Measurements from ENCODE around the gene JOSD2. TPM values are rescaled to one million over a fixed set of nuclear protein-coding genes. Genes with fewer than 3 reads are reported as not detected.

Gene JOSD2
- total RNA-seq, 4 donors from 2014 or later = 1.8 to 22.8 (median 5.5) TPM

GRCh38 chr19:50509366-50509765 lies 1.6 kb downstream of the JOSD2 start:
- no peak for TF ChIP-seq POLR2A (IDR thresholded peaks at IDR 0.05)
- TF ChIP-seq, protein P1, sequence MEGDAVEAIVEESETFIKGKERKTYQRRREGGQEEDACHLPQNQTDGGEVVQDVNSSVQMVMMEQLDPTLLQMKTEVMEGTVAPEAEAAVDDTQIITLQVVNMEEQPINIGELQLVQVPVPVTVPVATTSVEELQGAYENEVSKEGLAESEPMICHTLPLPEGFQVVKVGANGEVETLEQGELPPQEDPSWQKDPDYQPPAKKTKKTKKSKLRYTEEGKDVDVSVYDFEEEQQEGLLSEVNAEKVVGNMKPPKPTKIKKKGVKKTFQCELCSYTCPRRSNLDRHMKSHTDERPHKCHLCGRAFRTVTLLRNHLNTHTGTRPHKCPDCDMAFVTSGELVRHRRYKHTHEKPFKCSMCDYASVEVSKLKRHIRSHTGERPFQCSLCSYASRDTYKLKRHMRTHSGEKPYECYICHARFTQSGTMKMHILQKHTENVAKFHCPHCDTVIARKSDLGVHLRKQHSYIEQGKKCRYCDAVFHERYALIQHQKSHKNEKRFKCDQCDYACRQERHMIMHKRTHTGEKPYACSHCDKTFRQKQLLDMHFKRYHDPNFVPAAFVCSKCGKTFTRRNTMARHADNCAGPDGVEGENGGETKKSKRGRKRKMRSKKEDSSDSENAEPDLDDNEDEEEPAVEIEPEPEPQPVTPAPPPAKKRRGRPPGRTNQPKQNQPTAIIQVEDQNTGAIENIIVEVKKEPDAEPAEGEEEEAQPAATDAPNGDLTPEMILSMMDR (IDR thresholded peaks at IDR 0.05) = no peak

DNA sequence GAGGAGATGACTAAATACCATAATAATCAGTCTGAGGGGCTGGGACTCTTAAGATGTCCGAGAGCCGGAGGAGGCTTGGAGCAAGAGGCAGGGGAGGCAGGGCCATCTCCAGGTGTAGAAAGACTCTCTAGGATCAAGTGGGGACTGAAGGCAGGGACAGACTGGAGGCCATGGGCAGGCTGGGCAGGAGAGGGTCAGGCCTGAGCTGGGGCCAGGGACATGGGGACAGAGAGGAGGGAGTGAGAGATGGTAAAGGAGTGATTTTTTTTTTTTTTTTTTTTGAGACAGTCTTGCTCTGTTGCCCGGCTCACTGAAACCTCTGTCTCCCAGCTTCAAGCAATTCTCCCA lies 2.2 kb downstream of the JOSD2 start:
- TF ChIP-seq POLR2A (IDR thresholded peaks at IDR 0.05) = no peak
- TF ChIP-seq, protein P1 (IDR thresholded peaks at IDR 0.05) = no peak
- no peaks in the 10 kb centered on the region for H3K9me3 ChIP-seq
- H3K4me1 ChIP-seq = peaks cover 0 to 7% of the 10 kb centered on the region in 2 donors
- intact Hi-C loops (cut with DNase I; ENCODE audit: low total_unique reads) = no loop called here
- no peaks in the 10 kb centered on the region for H3K27me3 ChIP-seq
- no peak for DNase-seq
- no peaks in the 10 kb centered on the region for H3K36me3 ChIP-seq
- no peak overlapping the region for H3K4me3 ChIP-seq
- no peak overlapping the region for H3K27ac ChIP-seq

More at GRCh38 chr19:50509366-50509765, 1.6 kb downstream of the JOSD2 start:
- no peak for DNase-seq
- Histone ChIP-seq H3K27me3 (no peaks in the 10 kb centered on the region), H3K36me3 (no peaks in the 10 kb centered on the region), H3K4me3 (no peak overlapping the region), H3K27ac (no peak overlapping the region), H3K9me3 (no peaks in the 10 kb centered on the region), H3K4me1 (peaks cover 0 to 7% of the 10 kb centered on the region in 2 donors)
- intact Hi-C loops (cut with DNase I; ENCODE audit: low total_unique reads) = no loop called here

DNA sequence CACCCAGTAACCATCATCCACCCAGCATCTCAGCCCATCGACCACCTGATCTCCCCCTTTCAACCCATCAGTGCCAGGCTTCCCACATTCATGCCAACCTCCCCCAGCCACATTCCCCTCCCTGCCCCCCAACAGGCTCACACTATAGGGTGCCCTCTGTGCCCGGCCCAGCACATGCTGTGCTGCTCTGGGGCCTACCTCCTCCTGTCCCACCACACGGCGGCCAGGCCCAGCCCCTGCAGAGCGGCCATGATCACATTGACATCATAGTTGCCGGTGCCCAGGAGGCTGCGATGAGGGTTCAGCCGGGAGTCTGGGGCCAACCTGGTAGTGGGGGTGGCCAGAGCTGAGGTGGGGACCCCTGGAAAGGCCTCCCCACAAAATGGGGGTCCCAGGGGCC lies 3.6 kb downstream of the JOSD2 start:
- peaks cover 0 to 7% of the 10 kb centered on the region in 2 donors for H3K4me1 ChIP-seq
- TF ChIP-seq, protein P1 (IDR thresholded peaks at IDR 0.05) = no peak
- TF ChIP-seq POLR2A (IDR thresholded peaks at IDR 0.05) = no peak
- no peaks in the 10 kb centered on the region for H3K9me3 ChIP-seq
- no peaks in the 10 kb centered on the region for H3K36me3 ChIP-seq
- no peak for DNase-seq
- H3K27ac ChIP-seq = no peak overlapping the region
- intact Hi-C loops (cut with DNase I; ENCODE audit: low total_unique reads) = no loop called here
- no peak overlapping the region for H3K4me3 ChIP-seq
- H3K27me3 ChIP-seq = no peaks in the 10 kb centered on the region

DNA sequence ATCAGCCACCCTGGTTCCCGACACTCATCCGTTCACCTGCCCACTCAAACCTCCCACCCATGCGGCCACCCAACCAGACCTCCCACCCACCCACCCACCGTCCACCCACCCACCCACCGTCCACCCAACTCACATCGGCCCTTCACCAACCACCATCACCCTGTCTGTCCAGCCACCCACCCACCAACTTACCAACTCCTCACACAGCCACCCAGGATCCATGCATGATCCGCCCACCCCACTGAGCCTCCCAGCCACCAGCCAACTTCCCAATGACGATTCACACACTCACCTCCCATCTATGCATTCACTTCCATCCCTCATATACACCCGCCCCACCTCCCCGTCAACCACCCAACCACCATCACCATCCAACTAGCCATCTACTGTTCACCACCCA lies 4.3 kb downstream of the JOSD2 start:
- Histone ChIP-seq H3K27ac (no peak overlapping the region), H3K9me3 (no peaks in the 10 kb centered on the region), H3K27me3 (no peaks in the 10 kb centered on the region), H3K4me1 (peaks cover 0 to 7% of the 10 kb centered on the region in 2 donors), H3K36me3 (no peaks in the 10 kb centered on the region), H3K4me3 (no peak overlapping the region)
- no peak for TF ChIP-seq POLR2A (IDR thresholded peaks at IDR 0.05)
- TF ChIP-seq, protein P1 (IDR thresholded peaks at IDR 0.05) = no peak
- intact Hi-C loops (cut with DNase I; ENCODE audit: low total_unique reads) = no loop called here
- DNase-seq = no peak

- Histone ChIP-seq H3K36me3 (no peaks in the 10 kb centered on the region), H3K27ac (no peak overlapping the region), H3K9me3 (no peaks in the 10 kb centered on the region), H3K4me1 (peaks cover 0 to 7% of the 10 kb centered on the region in 2 donors), H3K4me3 (no peak overlapping the region), H3K27me3 (no peaks in the 10 kb centered on the region)
- intact Hi-C loops (cut with DNase I; ENCODE audit: low total_unique reads) = no loop called here
- no peak for TF ChIP-seq POLR2A (IDR thresholded peaks at IDR 0.05)
- TF ChIP-seq, protein P1 (IDR thresholded peaks at IDR 0.05) = no peak
- DNase-seq = no peak
Observed at GRCh38 chr19:50505856-50506611, 5.0 kb downstream of the JOSD2 start.
